K562 (cell line): ENCODE results near the gene LMBR1L. TPM values are rescaled to one million over a fixed set of nuclear protein-coding genes. Genes with fewer than 3 reads are reported as not detected.
A peak's percentile ranks its signal among the peaks of the same experiment; 100 is the strongest.

Source experiments
- C11orf30 ChIP-seq: fragments of 450-650 bp; IDR thresholded peaks from 2 replicates; pipeline ENCODE4 v1.6.1; 2016; ENCODE audit warnings: low read depth, mild to moderate bottlenecking
- E2F8 ChIP-seq: fragments of 450-650 bp; IDR thresholded peaks from 2 replicates; pipeline ENCODE4 v1.7.1; 2018; ENCODE audit warnings: mild to moderate bottlenecking, low read depth; ENCODE audit not compliant: partially characterized antibody
- HNRNPUL1 ChIP-seq: fragments of 200-400 bp; formaldehyde crosslinking; IDR thresholded peaks from 2 replicates; pipeline ENCODE4 v1.6.1; 2017; ENCODE audit warnings: low read length
- MTA3 ChIP-seq: fragments of 450-650 bp; formaldehyde crosslinking; IDR thresholded peaks from 2 replicates; pipeline ENCODE4 v1.6.1; 2017; ENCODE audit warnings: mild to moderate bottlenecking, borderline replicate concordance
- MYBL2 ChIP-seq, 2 experiments: fragments of 450-650 bp in 1 of 2; sonication (generic) in 1 of 2; formaldehyde crosslinking in 1 of 2; IDR thresholded peaks; 2 replicates each; pipeline versions ENCODE4 v1.6.1 to v1.8.1; 2017 to 2022; ENCODE audit warnings: borderline replicate concordance in 1 of 2, inconsistent platforms in 1 of 2, low read depth in 1 of 2, mild to moderate bottlenecking in 1 of 2, missing genetic modification reagents in 1 of 2, moderate library complexity in 1 of 2
- REST ChIP-seq, 2 experiments: fragments of 450-650 bp; formaldehyde crosslinking in 1 of 2; IDR thresholded peaks; 2 replicates each; pipeline versions ENCODE4 v1.4.0 to v1.6.1; 2014 to 2020; ENCODE audit warnings: mild to moderate bottlenecking in 2 of 2, borderline replicate concordance in 1 of 2, low read depth in 1 of 2
- SMARCA4 ChIP-seq: fragments of 450-650 bp; IDR thresholded peaks from 2 replicates; pipeline ENCODE4 v1.6.1; 2016
- TAF15 ChIP-seq: fragments of 200-400 bp; formaldehyde crosslinking; IDR thresholded peaks from 2 replicates; pipeline ENCODE4 v1.6.1; 2017; ENCODE audit warnings: mild to moderate bottlenecking, low read depth, low read length, moderate library complexity
- TRIM24 ChIP-seq, 2 experiments: fragments of 450-650 bp; IDR thresholded peaks; 2 replicates each; pipeline ENCODE4 v1.6.1; 2016
- ZNF277 ChIP-seq: fragments of 250-450 bp; sonication (Bioruptor Pico); IDR thresholded peaks from 2 replicates; pipeline ENCODE4 v1.8.0; 2022; ENCODE audit warnings: inconsistent platforms, mild to moderate bottlenecking, moderate library complexity, borderline replicate concordance
- ZNF639 ChIP-seq, 2 experiments: fragments of 200-800 bp in 1 of 2; sonication (Bioruptor generic) in 1 of 2; sonication (generic) in 1 of 2; formaldehyde crosslinking in 1 of 2; IDR thresholded peaks in 1 of 2; conservative IDR thresholded peaks in 1 of 2; 2 replicates each; pipeline versions ENCODE4 v1.5.0 to v1.6.1; 2016 to 2020; ENCODE audit warnings: missing compliant biosample characterization in 1 of 2, missing genetic modification characterization in 1 of 2, missing genetic modification reagents in 1 of 2
- polyA plus RNA-seq, 8 experiments: library from polyadenylated mRNA; depleted of rRNA in 4 of 8; stranded (reverse) in 5 of 8; unstranded in 3 of 8; fragments of >200 nt; fragmentation: Nextera tagmentation in 2 of 8; fragmentation: Illumina TruSeq in 1 of 8; extraction: Ambion mirVana in 2 of 8; extraction: Trizol in 1 of 8; gene quantifications; 2 replicates each; pipeline versions ENCODE4 v1.2.1 to v1.2.3, GENCODE V29; 2011 to 2014; ENCODE audit warnings: inconsistent platforms in 1 of 8, missing spikeins in 1 of 8
- total RNA-seq, 7 experiments: library from RNA; depleted of rRNA in 6 of 7; stranded (reverse); fragments of >200 nt in 6 of 7; fragmentation: Illumina TruSeq in 2 of 7; extraction: Trizol in 2 of 7; gene quantifications; 2 replicates each; pipeline versions ENCODE4 v1.2.1 to v1.2.3, GENCODE V29; 2011 to 2021; ENCODE audit warnings: low replicate concordance in 1 of 7

Gene LMBR1L
- total and polyA plus RNA-seq, 9 of the 15 experiments (the other 6 are each of a cell fraction or from before 2014, with no cell fraction given): 2.5 to 57.0 (median 31.1) TPM

GRCh38 chr12:49069507-49070346, 40.9 kb downstream of the LMBR1L start, which contains the start of gene RHEBL1 (continued):
- TF ChIP-seq REST (IDR thresholded peaks at IDR 0.05; ENCODE audit: borderline replicate concordance): peak; percentile 85
- no peak; the same call in 1 of the 2 replicates for TF ChIP-seq REST (CRISPR knock-in tag; IDR thresholded peaks at IDR 0.05; ENCODE audit: low read depth)
- peak; percentile 42; the same call in 1 of the 2 replicates for TF ChIP-seq SMARCA4
- TF ChIP-seq MYBL2 (IDR thresholded peaks at IDR 0.05; ENCODE audit: low read depth): no peak
- no peak for TF ChIP-seq MYBL2 (CRISPR knock-in tag; IDR thresholded peaks at IDR 0.05; ENCODE audit: borderline replicate concordance)
- TF ChIP-seq MTA3: peak; percentile 87; the same call in 1 of the 2 replicates
- peak in 1 of 2 experiments; percentile 40; a peak in 1 of 4 replicates for TF ChIP-seq ZNF639 (CRISPR knock-in tag; conservative IDR thresholded peaks at IDR 0.05 in 1 of 2, IDR thresholded peaks at IDR 0.05 in 1 of 2)
- peak; percentile 67 for TF ChIP-seq C11orf30
- TF ChIP-seq E2F8: peak; percentile 32
- TF ChIP-seq HNRNPUL1: no peak
- TF ChIP-seq TAF15: no peak
- 0 out of 4 replicates have a peak, but pooled peaks of 1 of the 2 experiments have one; percentile 24 for TF ChIP-seq TRIM24 (IDR thresholded peaks at IDR 0.05)
- no peak for TF ChIP-seq ZNF277 (CRISPR knock-in tag)
